HepG2 (cell line): ENCODE data around the gene GDPD4. TPM values are rescaled to one million over a fixed set of nuclear protein-coding genes. Genes with fewer than 3 reads are reported as not detected.
A peak's percentile ranks its signal among the peaks of the same experiment; 100 is the strongest.

Experiments used
- ATAC-seq: fragments of 200-7000 bp; cut with Tn5 transposase; 3 replicates; pipeline ENCODE4 v1.9.1; 2020; ENCODE audit warnings: mild to moderate bottlenecking, moderate library complexity
- BruUV-seq: library from RNA; stranded (reverse); fragments of 400-500 nt; replicated peaks from 2 replicates; lab custom pipeline; 2021; lab: Mats Ljungman, UMichigan
- CTCF ChIA-PET: fragments of 300-600 bp; formaldehyde crosslinking; extraction: SDS; loops from one replicate; lab custom pipeline; 2021; ENCODE audit warnings: low total read pairs, inconsistent platforms, low intra/inter-chr PET ratio; lab: Yijun Ruan, JAX
- POLR2A ChIA-PET: fragments of 350-600 bp; sonication (Branson Sonifier 250); formaldehyde crosslinking; loops from one replicate; lab custom pipeline; 2020; ENCODE audit warnings: antibody characterized with exemption, inconsistent platforms; lab: Yijun Ruan, JAX
- DNase-seq: peaks from one replicate; pipeline ENCODE4 v3.0.0-alpha.2; 2015; ENCODE audit warnings: low spot score
- FAIRE-seq: peaks from 3 replicates; lab custom pipeline; 2011; peaks lifted over from hg19 to GRCh38; lab: Jason Lieb, UNC
- H2AFZ ChIP-seq: one replicate; pipeline ENCODE4 v1.6.1; 2011; ENCODE audit warnings: low read length, inconsistent platforms
- H3K27ac ChIP-seq: fragments of 300-600 bp; 3 replicates; pipeline ENCODE4 v1.8.0; 2011; ENCODE audit warnings: mixed run types, mild to moderate bottlenecking, mixed read lengths, low read length, inconsistent platforms; ENCODE audit not compliant: insufficient read depth; ENCODE audit errors: extremely low read length
- H3K27me3 ChIP-seq, 2 experiments: fragments of 200-600 bp in 1 of 2; 2 replicates in 1 of 2; 3 replicates in 1 of 2; pipeline versions ENCODE4 v1.6.0 to v1.8.0; 2011; ENCODE audit warnings: low read length in 2 of 2, mild to moderate bottlenecking in 2 of 2, moderate library complexity in 2 of 2, inconsistent platforms in 1 of 2; ENCODE audit not compliant: insufficient read depth in 2 of 2, control insufficient read depth in 1 of 2
- H3K36me3 ChIP-seq, 2 experiments: fragments of 200-600 bp in 1 of 2; replicated peaks in 1 of 2; 2 replicates in 1 of 2; 3 replicates in 1 of 2; pipeline versions ENCODE4 v1.5.1 to v1.8.0; 2011; ENCODE audit warnings: low read length in 2 of 2, inconsistent platforms in 1 of 2; ENCODE audit not compliant: insufficient read depth in 2 of 2, control insufficient read depth in 1 of 2
- H3K4me1 ChIP-seq: 2 replicates; pipeline ENCODE4 v1.5.1; 2012; ENCODE audit warnings: low read length, inconsistent platforms; ENCODE audit not compliant: insufficient read depth
- H3K4me2 ChIP-seq: 2 replicates; pipeline ENCODE4 v1.6.0; 2011; ENCODE audit warnings: low read depth, low read length, inconsistent platforms
- H3K4me3 ChIP-seq, 3 experiments: fragments of 200-600 bp in 1 of 3; sonication (generic), shearing (Covaris generic) in 1 of 3; replicated peaks in 1 of 3; 2 replicates each; pipeline ENCODE4 v1.5.1; 2011 to 2016; ENCODE audit warnings: low read length in 3 of 3, inconsistent platforms in 2 of 3, low read depth in 2 of 3, mild to moderate bottlenecking in 2 of 3, control low read depth in 1 of 3, mixed read lengths in 1 of 3; ENCODE audit not compliant: insufficient read depth in 1 of 3
- H3K79me2 ChIP-seq: one replicate; pipeline ENCODE4 v1.6.1; 2011; ENCODE audit warnings: low read length, inconsistent platforms; ENCODE audit not compliant: insufficient read depth
- H3K9ac ChIP-seq: 2 replicates; pipeline ENCODE4 v1.6.0; 2011; ENCODE audit warnings: mild to moderate bottlenecking, low read depth, low read length, inconsistent platforms; ENCODE audit not compliant: insufficient read depth
- H3K9me3 ChIP-seq: 2 replicates; pipeline ENCODE4 v1.5.1; 2012; ENCODE audit warnings: mild to moderate bottlenecking, low read length
- H4K20me1 ChIP-seq: 2 replicates; pipeline ENCODE4 v1.6.0; 2011; ENCODE audit warnings: inconsistent platforms, mild to moderate bottlenecking, low read length, moderate library complexity; ENCODE audit not compliant: insufficient read depth
- BHLHE40 ChIP-seq: IDR thresholded peaks from 2 replicates; pipeline ENCODE4 v1.6.1; 2011; ENCODE audit warnings: low read length, improper control_type of control experiment
- CBFB ChIP-seq: sonication (generic); formaldehyde crosslinking; IDR thresholded peaks from 2 replicates; pipeline ENCODE4 v1.4.0; 2020; ENCODE audit warnings: missing genetic modification reagents
- CBX5 ChIP-seq: sonication (generic); formaldehyde crosslinking; IDR thresholded peaks from 2 replicates; pipeline ENCODE4 v1.4.0; 2020; ENCODE audit warnings: missing genetic modification reagents, borderline replicate concordance
- FOXA3 ChIP-seq: IDR thresholded peaks from 2 replicates; pipeline ENCODE4 v1.6.1; 2016; ENCODE audit warnings: missing genetic modification reagents, missing compliant biosample characterization
- FOXM1 ChIP-seq: sonication (generic); formaldehyde crosslinking; IDR thresholded peaks from 2 replicates; pipeline ENCODE4 v1.5.0; 2020; ENCODE audit warnings: missing genetic modification reagents
- GTF3A ChIP-seq: sonication (generic); formaldehyde crosslinking; conservative IDR thresholded peaks from 2 replicates; pipeline ENCODE4 v1.4.0; 2020; ENCODE audit warnings: mild to moderate bottlenecking, missing genetic modification reagents
- HDAC6 ChIP-seq: fragments of 200-600 bp; sonication (generic); IDR thresholded peaks from 2 replicates; pipeline ENCODE4 v1.7.0; 2017; ENCODE audit warnings: mild to moderate bottlenecking, antibody characterized with exemption, low read length, low read depth
- IRF9 ChIP-seq: sonication (generic); formaldehyde crosslinking; IDR thresholded peaks from 2 replicates; pipeline ENCODE4 v1.8.0; 2022; ENCODE audit warnings: missing genetic modification reagents, mild to moderate bottlenecking, borderline replicate concordance
- MBNL3 ChIP-seq: fragments of 250-450 bp; sonication (Bioruptor Pico); conservative IDR thresholded peaks from 2 replicates; pipeline ENCODE4 v1.8.0; 2022; ENCODE audit warnings: mild to moderate bottlenecking, inconsistent platforms
- NR2F2 ChIP-seq: IDR thresholded peaks from 2 replicates; pipeline ENCODE4 v1.6.1; 2012; ENCODE audit warnings: low read depth, inconsistent platforms, borderline replicate concordance
- POGZ ChIP-seq: sonication (generic); formaldehyde crosslinking; IDR thresholded peaks from 2 replicates; pipeline ENCODE4 v1.4.0; 2020; ENCODE audit warnings: mild to moderate bottlenecking, missing genetic modification reagents
- RORA ChIP-seq: sonication (generic); formaldehyde crosslinking; IDR thresholded peaks from 2 replicates; pipeline ENCODE4 v1.5.0; 2020; ENCODE audit warnings: mild to moderate bottlenecking, missing genetic modification reagents, moderate library complexity
- ZNF260 ChIP-seq: sonication (generic); formaldehyde crosslinking; IDR thresholded peaks from 2 replicates; pipeline ENCODE4 v1.4.0; 2020; ENCODE audit warnings: missing genetic modification reagents, low read depth, mild to moderate bottlenecking, borderline replicate concordance
- ZNF333 ChIP-seq: sonication (generic); formaldehyde crosslinking; IDR thresholded peaks from 2 replicates; pipeline ENCODE4 v1.4.0; 2020; ENCODE audit warnings: mild to moderate bottlenecking, missing genetic modification reagents, borderline replicate concordance
- ZNF660 ChIP-seq: sonication (generic); formaldehyde crosslinking; IDR thresholded peaks from 2 replicates; pipeline ENCODE4 v1.5.1; 2020; ENCODE audit warnings: mild to moderate bottlenecking, low read depth, missing genetic modification reagents, borderline replicate concordance
- ZNF784 ChIP-seq: sonication (generic); formaldehyde crosslinking; IDR thresholded peaks from 2 replicates; pipeline ENCODE4 v1.5.1; 2020; ENCODE audit warnings: missing genetic modification reagents, mild to moderate bottlenecking, borderline replicate concordance
- ZNF850 ChIP-seq: sonication (generic); formaldehyde crosslinking; conservative IDR thresholded peaks from 2 replicates; pipeline ENCODE4 v1.9.0; 2021; ENCODE audit warnings: mild to moderate bottlenecking, missing genetic modification reagents
- WGBS: methylation state at CpG from one replicate; pipeline ENCODE4 v1.1.6; 2017; ENCODE audit warnings: low lambda C conversion rate; 5-methylcytosine and 5-hydroxymethylcytosine counted together
- in situ Hi-C: cut with HindIII; loops from 2 replicates; pipeline ENCODE4 v1.10.0; 2017; ENCODE audit warnings: low pct_unique_long_range_greater_than_20kb; ENCODE audit not compliant: extremely low pct_ligation_motif_present
- intact Hi-C: fragments of 100-400 bp; cut with micrococcal nuclease; formaldehyde crosslinking; loops from one replicate; pipeline ENCODE4 v1.10.0; 2022; ENCODE audit not compliant: unreplicated experiment
- polyA plus RNA-seq, 8 experiments: library from polyadenylated mRNA; depleted of rRNA in 3 of 8; stranded (reverse) in 7 of 8; unstranded in 1 of 8; fragments of >200 nt; fragmentation: Illumina TruSeq in 4 of 8; extraction: Trizol in 4 of 8; gene quantifications; 2 replicates each; pipeline versions ENCODE4 v1.2.1 to v1.2.3, GENCODE V29; 2011 to 2016; ENCODE audit warnings: low read depth in 4 of 8, missing spikeins in 1 of 8, mixed read lengths in 1 of 8; ENCODE audit not compliant: insufficient read depth in 1 of 8
- total RNA-seq, 5 experiments: library from RNA; depleted of rRNA; stranded (reverse); fragments of >200 nt; fragmentation: Illumina TruSeq; extraction: Trizol; gene quantifications; 2 replicates each; pipeline ENCODE4 v1.2.3, GENCODE V29; 2016; ENCODE audit warnings: low read depth in 1 of 5
- TF ChIP-seq, protein P1 (sequence below): sonication (generic); formaldehyde crosslinking; IDR thresholded peaks from 2 replicates; pipeline ENCODE4 v1.5.1; 2020; ENCODE audit warnings: missing genetic modification reagents, mild to moderate bottlenecking, borderline replicate concordance
- TF ChIP-seq, protein P2 (sequence below): sonication (generic); formaldehyde crosslinking; IDR thresholded peaks from 2 replicates; pipeline ENCODE4 v1.4.0; 2020; ENCODE audit warnings: low read depth, missing genetic modification reagents

GDPD4 gene
- total and polyA plus RNA-seq, 2 of the 13 experiments (the other 11 are each of a cell fraction or from before 2014, with no cell fraction given), result not detected

GRCh38 chr11:77303328-77303727, 1.8 kb upstream of the GDPD4 start:
- Histone ChIP-seq H3K79me2 (no peaks in the 10 kb centered on the region), H3K9ac (no peak overlapping the region), H4K20me1 (no peaks in the 10 kb centered on the region), H3K4me1 (peaks cover 40% of the 10 kb centered on the region), H3K4me3 (no peak overlapping the region), H3K27me3 (no peaks in the 10 kb centered on the region), H3K9me3 (no peaks in the 10 kb centered on the region), H3K4me2 (no peak overlapping the region), H3K36me3 (no peaks in the 10 kb centered on the region), H2AFZ (no peak overlapping the region), H3K27ac (no peak overlapping the region)
- WGBS, result 5% methylated on average over 2 of the region's 2 CpGs
- BruUV-seq, result no TSS peak
- ChIA-PET POLR2A (no interaction called here), CTCF (no interaction called here)
- no peak for FAIRE-seq
- no peak for TF ChIP-seq ZNF333 (CRISPR knock-in tag)
- no peak for TF ChIP-seq ZNF850 (CRISPR knock-in tag)
- TF ChIP-seq BHLHE40, result no peak
- TF ChIP-seq ZNF784 (CRISPR knock-in tag), result no peak
- TF ChIP-seq HDAC6, result no peak
- TF ChIP-seq FOXM1 (CRISPR knock-in tag), result no peak
- TF ChIP-seq, protein P1, sequence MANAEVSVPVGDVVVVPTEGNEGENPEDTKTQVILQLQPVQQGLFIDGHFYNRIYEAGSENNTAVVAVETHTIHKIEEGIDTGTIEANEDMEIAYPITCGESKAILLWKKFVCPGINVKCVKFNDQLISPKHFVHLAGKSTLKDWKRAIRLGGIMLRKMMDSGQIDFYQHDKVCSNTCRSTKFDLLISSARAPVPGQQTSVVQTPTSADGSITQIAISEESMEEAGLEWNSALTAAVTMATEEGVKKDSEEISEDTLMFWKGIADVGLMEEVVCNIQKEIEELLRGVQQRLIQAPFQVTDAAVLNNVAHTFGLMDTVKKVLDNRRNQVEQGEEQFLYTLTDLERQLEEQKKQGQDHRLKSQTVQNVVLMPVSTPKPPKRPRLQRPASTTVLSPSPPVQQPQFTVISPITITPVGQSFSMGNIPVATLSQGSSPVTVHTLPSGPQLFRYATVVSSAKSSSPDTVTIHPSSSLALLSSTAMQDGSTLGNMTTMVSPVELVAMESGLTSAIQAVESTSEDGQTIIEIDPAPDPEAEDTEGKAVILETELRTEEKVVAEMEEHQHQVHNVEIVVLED (CRISPR knock-in tag), result no peak
- TF ChIP-seq NR2F2, result no peak
- no peak for TF ChIP-seq FOXA3
- TF ChIP-seq CBFB (CRISPR knock-in tag), result no peak
- TF ChIP-seq, protein P2, sequence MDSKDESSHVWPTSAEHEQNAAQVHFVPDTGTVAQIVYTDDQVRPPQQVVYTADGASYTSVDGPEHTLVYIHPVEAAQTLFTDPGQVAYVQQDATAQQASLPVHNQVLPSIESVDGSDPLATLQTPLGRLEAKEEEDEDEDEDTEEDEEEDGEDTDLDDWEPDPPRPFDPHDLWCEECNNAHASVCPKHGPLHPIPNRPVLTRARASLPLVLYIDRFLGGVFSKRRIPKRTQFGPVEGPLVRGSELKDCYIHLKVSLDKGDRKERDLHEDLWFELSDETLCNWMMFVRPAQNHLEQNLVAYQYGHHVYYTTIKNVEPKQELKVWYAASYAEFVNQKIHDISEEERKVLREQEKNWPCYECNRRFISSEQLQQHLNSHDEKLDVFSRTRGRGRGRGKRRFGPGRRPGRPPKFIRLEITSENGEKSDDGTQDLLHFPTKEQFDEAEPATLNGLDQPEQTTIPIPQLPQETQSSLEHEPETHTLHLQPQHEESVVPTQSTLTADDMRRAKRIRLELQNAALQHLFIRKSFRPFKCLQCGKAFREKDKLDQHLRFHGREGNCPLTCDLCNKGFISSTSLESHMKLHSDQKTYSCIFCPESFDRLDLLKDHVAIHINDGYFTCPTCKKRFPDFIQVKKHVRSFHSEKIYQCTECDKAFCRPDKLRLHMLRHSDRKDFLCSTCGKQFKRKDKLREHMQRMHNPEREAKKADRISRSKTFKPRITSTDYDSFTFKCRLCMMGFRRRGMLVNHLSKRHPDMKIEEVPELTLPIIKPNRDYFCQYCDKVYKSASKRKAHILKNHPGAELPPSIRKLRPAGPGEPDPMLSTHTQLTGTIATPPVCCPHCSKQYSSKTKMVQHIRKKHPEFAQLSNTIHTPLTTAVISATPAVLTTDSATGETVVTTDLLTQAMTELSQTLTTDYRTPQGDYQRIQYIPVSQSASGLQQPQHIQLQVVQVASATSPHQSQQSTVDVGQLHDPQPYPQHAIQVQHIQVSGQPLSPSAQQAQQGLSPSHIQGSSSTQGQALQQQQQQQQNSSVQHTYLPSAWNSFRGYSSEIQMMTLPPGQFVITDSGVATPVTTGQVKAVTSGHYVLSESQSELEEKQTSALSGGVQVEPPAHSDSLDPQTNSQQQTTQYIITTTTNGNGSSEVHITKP (CRISPR knock-in tag), result no peak
- TF ChIP-seq ZNF660 (CRISPR knock-in tag), result no peak
- TF ChIP-seq ZNF260, result no peak
- no peak for TF ChIP-seq POGZ (CRISPR knock-in tag)
- no peak for TF ChIP-seq MBNL3 (CRISPR knock-in tag)
- TF ChIP-seq CBX5 (CRISPR knock-in tag), result no peak
- no peak for TF ChIP-seq GTF3A (CRISPR knock-in tag)
- TF ChIP-seq RORA (CRISPR knock-in tag), result no peak
- no peak for TF ChIP-seq IRF9 (CRISPR knock-in tag)
- in situ Hi-C loops, result no loop called here
- intact Hi-C loops, result no loop called here
- peak; percentile 58; the same call in 2 of the 3 replicates for ATAC-seq
- DNase-seq, result no peak
